Measurements from ENCODE around the gene CYLD. TPM values are rescaled to one million over a fixed set of nuclear protein-coding genes. Genes with fewer than 3 reads are reported as not detected.

CYLD gene
- total and polyA plus RNA-seq, 2 donors (not counting 3 experiments of a cell fraction or from before 2014, with no cell fraction given), result 7.4 to 21.5 TPM

DNA sequence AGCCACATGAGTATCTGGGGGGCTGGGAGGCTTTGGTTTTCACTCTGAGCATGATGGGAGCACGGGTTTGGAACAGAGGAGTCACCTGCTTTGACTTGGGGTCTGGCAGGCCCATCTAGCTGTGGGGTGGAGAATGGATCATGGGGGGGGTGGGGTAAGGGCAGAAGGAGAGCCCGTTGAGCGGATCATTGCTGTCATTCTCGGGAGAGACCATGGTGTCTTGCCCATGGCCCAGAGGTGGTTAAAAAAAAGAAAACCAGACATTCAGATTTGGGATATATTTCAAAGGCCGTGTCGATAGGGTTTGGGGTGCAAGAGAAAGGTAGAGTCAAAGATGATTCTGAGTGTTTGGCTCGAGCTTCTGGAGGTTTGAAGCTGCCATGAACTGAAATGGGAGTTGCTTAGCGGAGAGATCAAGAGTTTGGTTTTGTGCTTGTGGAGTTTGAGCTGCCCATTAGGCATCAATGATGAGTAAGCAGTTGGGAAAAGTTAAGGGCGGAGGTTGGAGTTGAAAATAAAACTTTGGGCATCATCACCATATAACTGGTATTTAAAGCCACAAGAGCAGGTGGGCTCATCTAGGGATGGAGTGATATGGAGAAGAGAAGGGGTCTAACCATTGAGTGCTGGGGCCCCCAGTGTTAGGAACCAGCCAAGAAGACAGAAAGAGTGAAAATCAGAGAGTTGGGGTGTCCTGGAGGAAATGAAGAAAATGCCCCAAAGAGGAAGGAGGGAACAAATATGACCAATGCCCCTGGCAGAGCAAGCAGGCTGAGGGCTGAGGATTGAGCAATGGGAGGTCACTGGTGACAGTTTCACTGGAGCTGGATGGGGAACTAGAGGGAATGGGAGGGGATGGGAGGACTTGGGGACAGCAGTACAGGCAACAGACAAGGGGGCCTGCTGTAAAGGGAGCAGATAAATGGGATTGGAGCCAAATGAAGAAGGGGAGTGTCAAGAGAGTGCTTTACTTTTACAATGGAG is 46.6 kb upstream of the CYLD start:
- Histone ChIP-seq H2AFZ (ENCODE audit: low read depth, low read length) (no peak overlapping the region), H3K27me3 (ENCODE audit: control insufficient read depth in 2 of 2, insufficient read depth in 2 of 2, low read length in 2 of 2) (no peaks in the 10 kb centered on the region), H3K9me3 (replicated peaks; ENCODE audit: control insufficient read depth, insufficient read depth, low read length) (no peaks in the 10 kb centered on the region), H3K9me1 (replicated peaks; ENCODE audit: control insufficient read depth, extremely low read depth, insufficient read depth, low read length) (no peaks in the 10 kb centered on the region), H3K4me1 (ENCODE audit: control insufficient read depth, extremely low read depth, insufficient read depth, low read length) (no peaks in the 10 kb centered on the region), H3K4me3 (replicated peaks in 1 of 3; ENCODE audit: insufficient read depth in 1 of 3, low read depth in 1 of 3, low read length in 3 of 3) (no peak overlapping the region), H3K9ac (replicated peaks; ENCODE audit: extremely low read depth, insufficient read depth, low read length) (no peak overlapping the region), H3K4me2 (ENCODE audit: insufficient read depth, low read length) (no peak overlapping the region), H3K36me3 (ENCODE audit: control insufficient read depth in 2 of 2, extremely low read depth in 1 of 2, insufficient read depth in 2 of 2, low read length in 2 of 2) (no peaks in the 10 kb centered on the region), H3K27ac (ENCODE audit: insufficient read depth, low read depth, low read length) (no peak overlapping the region), H4K20me1 (replicated peaks; ENCODE audit: control insufficient read depth, extremely low read depth, insufficient read depth, low read length) (no peaks in the 10 kb centered on the region), H3K79me2 (ENCODE audit: control insufficient read depth, insufficient read depth, low read length) (no peaks in the 10 kb centered on the region)
- no TSS peak for BruUV-seq (replicated peaks)
- no peak for FAIRE-seq
- POLR2A ChIA-PET, result no interaction called here
- dilution Hi-C loops (cut with MboI; ENCODE audit: extremely low pct_ligation_motif_present, low sequenced_read_pairs) (no loop called here), intact Hi-C loops (cut with micrococcal nuclease) (no loop called here)
- TF ChIP-seq POLR2AphosphoS5 (IDR thresholded peaks at IDR 0.05; ENCODE audit: insufficient read depth, low read depth, low read length) (no peak), JUN (IDR thresholded peaks at IDR 0.05; ENCODE audit: borderline replicate concordance, insufficient read depth, insufficient read length, low read depth) (no peak)
- TF ChIP-seq, protein P1, sequence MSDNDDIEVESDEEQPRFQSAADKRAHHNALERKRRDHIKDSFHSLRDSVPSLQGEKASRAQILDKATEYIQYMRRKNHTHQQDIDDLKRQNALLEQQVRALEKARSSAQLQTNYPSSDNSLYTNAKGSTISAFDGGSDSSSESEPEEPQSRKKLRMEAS (IDR thresholded peaks at IDR 0.05; ENCODE audit: insufficient read depth, insufficient read length), result no peak
- no peak for DNase-seq (ENCODE audit: low read depth, low spot score)
- CTCF ChIA-PET, result interaction anchor here (0.9 to 2.7 kb wide), 3 partner anchors 24 to 111 kb away, joined by 3 to 10 read pairs (median 4); no protein-coding TSS in a partner anchor

DNA sequence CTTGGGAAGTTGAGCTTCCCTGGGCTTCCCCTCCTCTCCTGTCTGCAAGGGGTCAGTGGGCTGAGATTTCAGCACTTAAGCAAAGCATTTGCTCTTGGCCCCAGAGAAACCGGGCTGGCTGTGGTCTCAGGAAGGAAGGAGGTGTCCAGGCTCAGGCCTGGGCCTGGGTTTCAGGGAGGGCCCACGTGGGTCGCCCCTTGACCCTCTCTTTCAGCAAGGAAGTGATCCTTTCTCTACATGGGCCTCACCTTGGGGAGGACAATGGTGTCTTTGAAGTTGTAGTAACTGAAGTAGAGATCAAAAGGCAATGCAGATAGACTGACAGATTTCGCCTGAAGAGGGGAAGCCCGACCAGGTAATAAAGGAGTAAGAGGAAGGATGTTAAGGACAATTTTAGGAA is 45.8 kb upstream of the CYLD start:
- ChIA-PET CTCF (interaction anchor here (1.4 to 2.7 kb wide), 2 partner anchors 31 to 110 kb away, joined by 6 to 10 read pairs; no protein-coding TSS in a partner anchor), POLR2A (no interaction called here)
- no peak overlapping the region for H3K27ac ChIP-seq (ENCODE audit: insufficient read depth, low read depth, low read length)
- H3K9me1 ChIP-seq (replicated peaks; ENCODE audit: control insufficient read depth, extremely low read depth, insufficient read depth, low read length), result no peaks in the 10 kb centered on the region
- BruUV-seq (replicated peaks), result no TSS peak
- H3K4me2 ChIP-seq (ENCODE audit: insufficient read depth, low read length), result no peak overlapping the region
- H4K20me1 ChIP-seq (replicated peaks; ENCODE audit: control insufficient read depth, extremely low read depth, insufficient read depth, low read length), result no peaks in the 10 kb centered on the region
- no peak overlapping the region for H2AFZ ChIP-seq (ENCODE audit: low read depth, low read length)
- intact Hi-C loops (cut with micrococcal nuclease) (no loop called here), dilution Hi-C loops (cut with MboI; ENCODE audit: extremely low pct_ligation_motif_present, low sequenced_read_pairs) (no loop called here)
- FAIRE-seq, result no peak
- DNase-seq (ENCODE audit: low read depth, low spot score), result no peak
- H3K79me2 ChIP-seq (ENCODE audit: control insufficient read depth, insufficient read depth, low read length), result no peaks in the 10 kb centered on the region
- no peaks in the 10 kb centered on the region for H3K27me3 ChIP-seq (ENCODE audit: control insufficient read depth in 2 of 2, insufficient read depth in 2 of 2, low read length in 2 of 2)
- H3K4me1 ChIP-seq (ENCODE audit: control insufficient read depth, extremely low read depth, insufficient read depth, low read length), result no peaks in the 10 kb centered on the region
- no peaks in the 10 kb centered on the region for H3K36me3 ChIP-seq (ENCODE audit: control insufficient read depth in 2 of 2, extremely low read depth in 1 of 2, insufficient read depth in 2 of 2, low read length in 2 of 2)
- no peak overlapping the region for H3K4me3 ChIP-seq (replicated peaks in 1 of 3; ENCODE audit: insufficient read depth in 1 of 3, low read depth in 1 of 3, low read length in 3 of 3)
- H3K9ac ChIP-seq (replicated peaks; ENCODE audit: extremely low read depth, insufficient read depth, low read length), result no peak overlapping the region
- H3K9me3 ChIP-seq (replicated peaks; ENCODE audit: control insufficient read depth, insufficient read depth, low read length), result no peaks in the 10 kb centered on the region
- no peak for TF ChIP-seq EZH2 (IDR thresholded peaks at IDR 0.05; ENCODE audit: borderline replicate concordance, low read depth, low read length, severe bottlenecking)
- no peak for TF ChIP-seq MYC (IDR thresholded peaks at IDR 0.05; ENCODE audit: low read depth, low read length)
- TF ChIP-seq POLR2AphosphoS5 (IDR thresholded peaks at IDR 0.05; ENCODE audit: insufficient read depth, low read depth, low read length), result no peak
- TF ChIP-seq, protein P2, sequence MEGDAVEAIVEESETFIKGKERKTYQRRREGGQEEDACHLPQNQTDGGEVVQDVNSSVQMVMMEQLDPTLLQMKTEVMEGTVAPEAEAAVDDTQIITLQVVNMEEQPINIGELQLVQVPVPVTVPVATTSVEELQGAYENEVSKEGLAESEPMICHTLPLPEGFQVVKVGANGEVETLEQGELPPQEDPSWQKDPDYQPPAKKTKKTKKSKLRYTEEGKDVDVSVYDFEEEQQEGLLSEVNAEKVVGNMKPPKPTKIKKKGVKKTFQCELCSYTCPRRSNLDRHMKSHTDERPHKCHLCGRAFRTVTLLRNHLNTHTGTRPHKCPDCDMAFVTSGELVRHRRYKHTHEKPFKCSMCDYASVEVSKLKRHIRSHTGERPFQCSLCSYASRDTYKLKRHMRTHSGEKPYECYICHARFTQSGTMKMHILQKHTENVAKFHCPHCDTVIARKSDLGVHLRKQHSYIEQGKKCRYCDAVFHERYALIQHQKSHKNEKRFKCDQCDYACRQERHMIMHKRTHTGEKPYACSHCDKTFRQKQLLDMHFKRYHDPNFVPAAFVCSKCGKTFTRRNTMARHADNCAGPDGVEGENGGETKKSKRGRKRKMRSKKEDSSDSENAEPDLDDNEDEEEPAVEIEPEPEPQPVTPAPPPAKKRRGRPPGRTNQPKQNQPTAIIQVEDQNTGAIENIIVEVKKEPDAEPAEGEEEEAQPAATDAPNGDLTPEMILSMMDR (IDR thresholded peaks at IDR 0.05; ENCODE audit: extremely low read depth in 1 of 2, insufficient read depth in 1 of 2, low read depth in 1 of 2, low read length in 2 of 2), result no peak
- TF ChIP-seq, protein P1 (IDR thresholded peaks at IDR 0.05; ENCODE audit: insufficient read depth, insufficient read length), result no peak
- TF ChIP-seq GATA2 (IDR thresholded peaks at IDR 0.05; ENCODE audit: insufficient read depth, insufficient read length, low read depth, low read length), result no peak
- no peak for TF ChIP-seq POLR2A (IDR thresholded peaks at IDR 0.05; ENCODE audit: low read depth, low read length)
- no peak for TF ChIP-seq FOS (IDR thresholded peaks at IDR 0.05; ENCODE audit: borderline replicate concordance, insufficient read depth, low read length)
- no peak for TF ChIP-seq JUN (IDR thresholded peaks at IDR 0.05; ENCODE audit: borderline replicate concordance, insufficient read depth, insufficient read length, low read depth)

Measured in endothelial cell of umbilical vein (primary cell).